Breast epithelium (tissue), 3 donors: ENCODE measurements around the gene ZNF789.

ENCODE experiments used
- POLR2AphosphoS5 ChIP-seq, 3 donors: sonication (generic); formaldehyde crosslinking; IDR thresholded peaks; one replicate each; pipeline ENCODE4 v1.6.1; 2017; ENCODE audit warnings: antibody characterized with exemption in 3 of 3
- TF ChIP-seq, protein P1 (sequence below), 3 donors: fragments of 450-650 bp; IDR thresholded peaks; one replicate each; pipeline ENCODE4 v1.5.1; 2016 to 2017; ENCODE audit warnings: antibody characterized with exemption in 3 of 3, mild to moderate bottlenecking in 3 of 3, moderate library complexity in 3 of 3

DNA sequence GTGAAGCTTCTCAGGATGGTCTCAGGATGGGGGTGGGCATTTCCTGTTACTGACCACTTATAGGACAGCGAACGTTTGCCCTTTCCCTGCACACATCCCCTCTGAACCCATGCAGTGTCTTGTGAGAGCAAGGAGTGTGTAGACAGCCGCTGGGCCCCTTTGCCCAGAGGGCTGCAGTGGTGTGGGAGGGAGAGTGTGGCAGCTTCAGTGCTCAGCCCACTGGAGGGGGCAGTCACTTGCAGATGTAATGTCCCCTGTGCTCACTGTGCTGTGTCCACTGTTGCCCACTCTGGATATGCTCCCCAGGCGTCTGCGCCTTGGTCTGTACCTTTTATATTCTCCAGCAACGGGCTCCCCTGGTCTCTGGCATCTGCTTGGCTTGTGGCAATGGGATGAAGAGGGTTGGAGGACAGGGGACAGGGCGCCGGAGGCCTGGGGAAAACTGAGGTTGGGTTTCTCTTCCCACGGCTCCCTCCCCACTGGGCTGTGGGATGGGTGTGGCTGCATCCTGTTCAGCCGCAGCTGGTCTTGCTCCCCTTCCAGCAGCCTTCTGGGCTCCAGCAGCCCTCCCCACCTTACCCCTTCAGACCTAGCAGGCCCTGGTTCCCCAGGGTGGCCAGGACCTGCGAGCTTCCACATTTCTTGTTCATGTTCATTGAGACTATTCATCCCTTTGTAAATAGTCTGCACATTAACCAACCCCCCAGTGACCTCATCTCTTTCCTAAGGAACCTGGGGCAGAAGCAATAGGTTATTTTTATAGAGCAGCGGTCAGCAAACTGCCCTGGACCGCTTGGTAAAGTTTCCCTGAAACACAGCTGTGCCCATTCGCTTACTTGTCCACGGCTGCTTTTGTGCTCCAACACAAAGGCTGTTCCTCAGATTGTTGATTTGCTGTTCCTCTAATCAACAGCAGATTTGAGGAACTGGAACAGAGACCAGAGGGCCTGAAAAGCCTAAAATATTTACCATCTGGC, 6.1 kb downstream of the ZNF789 start:
- TF ChIP-seq, protein P1, sequence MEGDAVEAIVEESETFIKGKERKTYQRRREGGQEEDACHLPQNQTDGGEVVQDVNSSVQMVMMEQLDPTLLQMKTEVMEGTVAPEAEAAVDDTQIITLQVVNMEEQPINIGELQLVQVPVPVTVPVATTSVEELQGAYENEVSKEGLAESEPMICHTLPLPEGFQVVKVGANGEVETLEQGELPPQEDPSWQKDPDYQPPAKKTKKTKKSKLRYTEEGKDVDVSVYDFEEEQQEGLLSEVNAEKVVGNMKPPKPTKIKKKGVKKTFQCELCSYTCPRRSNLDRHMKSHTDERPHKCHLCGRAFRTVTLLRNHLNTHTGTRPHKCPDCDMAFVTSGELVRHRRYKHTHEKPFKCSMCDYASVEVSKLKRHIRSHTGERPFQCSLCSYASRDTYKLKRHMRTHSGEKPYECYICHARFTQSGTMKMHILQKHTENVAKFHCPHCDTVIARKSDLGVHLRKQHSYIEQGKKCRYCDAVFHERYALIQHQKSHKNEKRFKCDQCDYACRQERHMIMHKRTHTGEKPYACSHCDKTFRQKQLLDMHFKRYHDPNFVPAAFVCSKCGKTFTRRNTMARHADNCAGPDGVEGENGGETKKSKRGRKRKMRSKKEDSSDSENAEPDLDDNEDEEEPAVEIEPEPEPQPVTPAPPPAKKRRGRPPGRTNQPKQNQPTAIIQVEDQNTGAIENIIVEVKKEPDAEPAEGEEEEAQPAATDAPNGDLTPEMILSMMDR (IDR thresholded peaks at IDR 0.05): no peak
- no peak for TF ChIP-seq POLR2AphosphoS5 (IDR thresholded peaks at IDR 0.05)
